Gastroesophageal sphincter (tissue), 3 donors: ENCODE measurements around the gene HOXA5.

Experiments
- CTCF ChIP-seq, 4 experiments: fragments of 200-600 bp in 2 of 4; fragments of 450-650 bp in 2 of 4; sonication (generic) in 1 of 4; IDR thresholded peaks; one replicate each; pipeline ENCODE4 v1.5.1; 2017 to 2019; ENCODE audit warnings: antibody characterized with exemption in 4 of 4, mild to moderate bottlenecking in 2 of 4, moderate library complexity in 2 of 4
- POLR2A ChIP-seq, 2 donors: fragments of 450-650 bp; IDR thresholded peaks; one replicate each; pipeline ENCODE4 v1.6.1; 2017; ENCODE audit warnings: antibody characterized with exemption in 2 of 2, mild to moderate bottlenecking in 2 of 2, moderate library complexity in 1 of 2

GRCh38 chr7:27158436-27159265 lies 15.2 kb upstream of the HOXA5 start:
- no peak for TF ChIP-seq CTCF (IDR thresholded peaks at IDR 0.05)
- TF ChIP-seq POLR2A (IDR thresholded peaks at IDR 0.05) = no peak
